SU-DHL-6 (cell line): ENCODE measurements around the gene RBM24.

Experiments used
- H2AFZ ChIP-seq: fragments of 200-600 bp; sonication (generic); 2 replicates; pipeline ENCODE4 v1.6.1; 2014; ENCODE audit warnings: low read depth, mild to moderate bottlenecking, moderate library complexity, mixed read lengths, antibody characterized with exemption, low read length; ENCODE audit not compliant: severe bottlenecking
- H3F3A ChIP-seq: fragments of 200-600 bp; shearing (Covaris generic); 2 replicates; pipeline ENCODE4 v1.6.0; 2016; ENCODE audit warnings: antibody characterized with exemption, mild to moderate bottlenecking; ENCODE audit not compliant: insufficient read depth
- H3K27ac ChIP-seq: fragments of 200-600 bp; sonication (generic); 2 replicates; pipeline ENCODE4 v1.5.1; 2016; ENCODE audit warnings: low read depth, mild to moderate bottlenecking, low read length, moderate library complexity, mixed read lengths
- H3K27me3 ChIP-seq: fragments of 200-600 bp; sonication (generic), shearing (Covaris generic); 2 replicates; pipeline ENCODE4 v1.6.0; 2014; ENCODE audit warnings: mild to moderate bottlenecking, low read length
- H3K36me3 ChIP-seq: fragments of 200-600 bp; sonication (generic); 2 replicates; pipeline ENCODE4 v1.6.1; 2014; ENCODE audit warnings: mild to moderate bottlenecking, low read length, mixed read lengths
- H3K4me2 ChIP-seq: fragments of 300-600, 200-600 bp; shearing (Covaris generic), sonication (generic); 2 replicates; pipeline ENCODE4 v1.6.0; 2014; ENCODE audit warnings: low read length, low read depth, mild to moderate bottlenecking; ENCODE audit not compliant: poor library complexity, severe bottlenecking
- H3K4me3 ChIP-seq: fragments of 200-600 bp; sonication (generic); 2 replicates; pipeline ENCODE4 v1.5.1; 2014; ENCODE audit warnings: antibody characterized with exemption, low read length, mild to moderate bottlenecking, mixed read lengths; ENCODE audit not compliant: insufficient read depth, poor library complexity, severe bottlenecking
- H3K79me2 ChIP-seq: fragments of 200-600 bp; sonication (generic); 2 replicates; pipeline ENCODE4 v1.6.1; 2014; ENCODE audit warnings: mild to moderate bottlenecking, low read length, moderate library complexity; ENCODE audit not compliant: insufficient read depth
- H3K9ac ChIP-seq: fragments of 200-600 bp; sonication (generic); 2 replicates; pipeline ENCODE4 v1.7.0; 2014; ENCODE audit warnings: mild to moderate bottlenecking, low read length
- H3K9me2 ChIP-seq: fragments of 200-600 bp; sonication (generic); replicated peaks from 2 replicates; pipeline ENCODE4 v1.6.1; 2014; ENCODE audit warnings: low read length; ENCODE audit not compliant: insufficient read depth
- H3K9me3 ChIP-seq: fragments of 200-600 bp; sonication (generic); 2 replicates; pipeline ENCODE4 v1.6.1; 2014; ENCODE audit warnings: low read length, mixed read lengths; ENCODE audit not compliant: insufficient read depth
- H4K20me1 ChIP-seq: fragments of 200-600 bp; sonication (generic); 2 replicates; pipeline ENCODE4 v1.6.1; 2014; ENCODE audit warnings: low read depth, mild to moderate bottlenecking, antibody characterized with exemption, low read length, moderate library complexity, mixed read lengths
- CTCF ChIP-seq: fragments of 200-600 bp; sonication (generic); IDR thresholded peaks from one replicate; pipeline ENCODE4 v1.5.1; 2017; ENCODE audit warnings: antibody characterized with exemption, mild to moderate bottlenecking, low read length, moderate library complexity; ENCODE audit not compliant: insufficient read depth, poor library complexity, severe bottlenecking
- EZH2phosphoT487 ChIP-seq: fragments of 200-600 bp; sonication (generic), shearing (Covaris generic); conservative IDR thresholded peaks from 2 replicates; pipeline ENCODE4 v1.6.1; 2018; ENCODE audit warnings: mild to moderate bottlenecking, antibody characterized with exemption, low read length, moderate library complexity, mixed read lengths

Gene RBM24

DNA sequence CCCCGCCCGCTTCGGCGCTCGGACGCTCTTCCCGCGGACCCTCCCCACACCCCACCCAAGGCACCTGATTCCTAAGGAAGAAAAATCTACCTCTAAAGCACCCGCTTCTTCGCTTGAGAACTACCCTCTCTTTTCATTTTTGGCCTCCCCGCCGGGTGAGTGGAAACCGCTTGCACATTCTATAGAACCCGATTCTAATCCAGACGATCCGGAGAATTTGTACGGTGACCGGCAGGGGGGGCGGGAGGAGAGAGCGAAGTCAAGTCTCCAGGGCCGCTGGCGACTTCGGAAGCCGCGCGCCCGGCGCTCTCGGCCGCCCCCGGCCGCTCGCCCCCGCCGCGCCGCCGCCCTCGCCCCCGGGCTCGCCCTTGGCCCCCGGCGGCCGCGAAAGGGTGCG, at the start of gene RBM24:
Gene RBM24, plus strand, starts transcription at position 262 of the 397 bp plus-strand sequence. CDS start 221 bp downstream, outside the sequence.
- H3K9me3 ChIP-seq: no peaks in the 10 kb centered on the region
- H3K9me2 ChIP-seq: no peaks in the 10 kb centered on the region
- H3K4me2 ChIP-seq: no peak within 1 kb of the TSS
- H2AFZ ChIP-seq: no peak within 1 kb of the TSS
- no peaks in the 10 kb centered on the region for H4K20me1 ChIP-seq
- H3K27me3 ChIP-seq: no peaks in the 10 kb centered on the region
- H3K27ac ChIP-seq: no peak within 1 kb of the TSS
- H3K4me3 ChIP-seq: no peak within 1 kb of the TSS
- H3K9ac ChIP-seq: no peak within 1 kb of the TSS
- no peaks in the 10 kb centered on the region for H3F3A ChIP-seq
- H3K36me3 ChIP-seq: no peaks in the 10 kb centered on the region
- TF ChIP-seq CTCF: no peak
- H3K79me2 ChIP-seq: no peaks in the 10 kb centered on the region

- H3K79me2 ChIP-seq: no peaks in the 10 kb centered on the region
- no peaks in the 10 kb centered on the region for H3F3A ChIP-seq
- no peak overlapping the region for H3K4me2 ChIP-seq
- H2AFZ ChIP-seq: no peak overlapping the region
- no peaks in the 10 kb centered on the region for H3K27me3 ChIP-seq
- no peak overlapping the region for H3K4me3 ChIP-seq
- H3K9ac ChIP-seq: no peak overlapping the region
- H3K36me3 ChIP-seq: no peaks in the 10 kb centered on the region
- no peaks in the 10 kb centered on the region for H3K9me3 ChIP-seq
- no peaks in the 10 kb centered on the region for H4K20me1 ChIP-seq
- TF ChIP-seq EZH2phosphoT487: no peak
- TF ChIP-seq CTCF: no peak
- H3K9me2 ChIP-seq: no peaks in the 10 kb centered on the region
- H3K27ac ChIP-seq: no peak overlapping the region
Observed at GRCh38 chr6:17233531-17233930, 47.6 kb upstream of the RBM24 start.

DNA sequence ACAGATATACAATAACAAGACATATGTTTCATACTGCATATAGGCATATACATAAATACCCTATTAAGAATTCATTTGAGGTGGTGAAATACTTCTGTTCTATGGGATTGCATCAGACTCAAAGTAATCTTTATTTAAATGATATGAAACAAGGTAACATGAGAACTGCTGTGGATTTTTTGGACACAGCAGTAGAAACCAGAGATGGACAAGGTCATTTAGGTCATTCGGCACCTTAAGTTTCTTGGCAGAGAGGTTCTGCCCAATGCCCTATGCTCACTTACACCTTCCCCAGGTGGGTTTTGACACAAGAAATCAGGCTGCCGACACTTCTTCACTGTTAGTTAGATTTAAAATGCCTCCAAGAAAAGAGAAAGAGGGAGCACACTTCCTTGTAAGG, 43.9 kb upstream of the RBM24 start:
- no peak overlapping the region for H3K9ac ChIP-seq
- H3F3A ChIP-seq: no peaks in the 10 kb centered on the region
- no peak overlapping the region for H3K27ac ChIP-seq
- H3K9me2 ChIP-seq: no peaks in the 10 kb centered on the region
- H4K20me1 ChIP-seq: no peaks in the 10 kb centered on the region
- H3K4me2 ChIP-seq: no peak overlapping the region
- 0 out of 2 replicates have a peak, but pooled peaks cover 3% of the 10 kb centered on the region for H3K27me3 ChIP-seq
- no peak overlapping the region for H2AFZ ChIP-seq
- TF ChIP-seq CTCF (no peak), EZH2phosphoT487 (no peak)
- 0 out of 2 replicates have a peak, but pooled peaks cover 8% of the 10 kb centered on the region for H3K9me3 ChIP-seq
- H3K79me2 ChIP-seq: no peaks in the 10 kb centered on the region
- H3K36me3 ChIP-seq: no peaks in the 10 kb centered on the region
- no peak overlapping the region for H3K4me3 ChIP-seq
